Activated naive CD4-positive, alpha-beta T cell treated with anti-CD3 and anti-CD28 coated beads, Interleukin-2, amount 10 ng/mL, durations not matched to agents 7 days and 5 days (primary cell): ENCODE measurements around the gene RAB15.

Experiments used
- CTCF ChIA-PET: fragments of 350-600 bp; sonication (Branson Sonifier 250); formaldehyde crosslinking; loops from one replicate; lab custom pipeline; 2021; ENCODE audit warnings: antibody characterized with exemption; lab: Charles Lee
- DNase-seq: peaks from one replicate; pipeline ENCODE4 v3.0.0-alpha.2; 2020
- H3K27ac Mint-ChIP-seq: one replicate; pipeline ENCODE4 v1.8.0; 2021; ENCODE audit warnings: mild to moderate bottlenecking, moderate library complexity, mixed read lengths
- H3K27me3 Mint-ChIP-seq: one replicate; pipeline ENCODE4 v1.8.0; 2021; ENCODE audit warnings: mild to moderate bottlenecking, mixed read lengths
- H3K36me3 Mint-ChIP-seq: one replicate; pipeline ENCODE4 v1.8.0; 2021; ENCODE audit warnings: mixed read lengths
- H3K4me1 Mint-ChIP-seq: one replicate; pipeline ENCODE4 v1.8.0; 2021; ENCODE audit warnings: mixed read lengths
- H3K4me3 Mint-ChIP-seq: one replicate; pipeline ENCODE4 v1.8.0; 2021; ENCODE audit warnings: mild to moderate bottlenecking, moderate library complexity, mixed read lengths
- H3K9me3 Mint-ChIP-seq: one replicate; pipeline ENCODE4 v1.8.0; 2021; ENCODE audit warnings: mixed read lengths

Gene RAB15

DNA sequence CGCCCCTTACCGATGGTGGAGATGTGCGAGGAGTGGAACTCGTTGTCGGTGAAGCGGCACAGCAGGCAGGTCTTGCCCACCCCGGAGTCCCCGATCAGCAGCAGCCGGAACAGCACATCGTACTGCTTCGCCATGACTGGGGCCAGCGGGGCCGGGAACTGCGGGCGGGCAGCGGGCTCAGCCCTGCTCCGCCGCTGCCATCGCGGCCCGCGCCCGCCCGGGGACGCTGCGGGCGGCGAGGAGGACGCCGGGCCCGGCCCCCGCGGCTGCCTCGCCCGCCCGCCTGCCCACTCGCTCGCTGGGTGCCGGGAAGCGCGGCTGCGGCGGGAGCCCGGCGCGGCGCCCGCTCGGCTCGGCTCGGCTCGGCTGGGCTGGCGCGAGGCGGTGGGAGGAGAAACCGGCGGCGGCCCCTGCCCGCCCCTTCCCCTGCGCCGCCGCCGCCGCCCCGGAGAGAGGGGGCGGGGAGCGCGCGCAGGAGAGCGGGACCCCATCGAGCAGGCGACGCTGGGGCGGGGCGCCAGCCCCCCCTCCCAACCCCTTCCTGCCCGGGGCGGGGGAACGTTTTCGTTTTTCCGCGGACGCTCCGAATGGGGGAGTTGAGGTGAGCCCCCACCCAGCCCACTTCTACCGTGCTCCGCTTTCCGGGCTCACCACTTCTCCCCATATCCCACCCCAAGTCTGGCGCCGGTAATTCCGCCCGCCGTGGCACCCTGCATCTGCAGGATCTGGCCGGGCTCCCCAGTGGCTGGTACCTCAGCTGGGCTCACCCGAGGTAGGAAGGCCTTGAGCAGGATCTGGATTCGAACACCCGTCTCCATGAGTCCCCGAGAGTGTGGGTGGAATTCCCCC lies at the start of gene RAB15:
TSS of gene RAB15 (minus strand) at position 394 of the 849 bp plus-strand sequence. CDS start at position 134, 260 bp downstream.
- H3K27me3 Mint-ChIP-seq = peaks cover 46% of the 10 kb centered on the region
- no peak within 1 kb of the TSS for H3K27ac Mint-ChIP-seq
- CTCF ChIA-PET = no interaction called here
- peaks cover 18% of the 10 kb centered on the region for H3K4me1 Mint-ChIP-seq
- peak; percentile 66 for DNase-seq
- H3K4me3 Mint-ChIP-seq = peak within 1 kb of the TSS; percentile 80
- H3K9me3 Mint-ChIP-seq = no peaks in the 10 kb centered on the region
- H3K36me3 Mint-ChIP-seq = no peaks in the 10 kb centered on the region

DNA sequence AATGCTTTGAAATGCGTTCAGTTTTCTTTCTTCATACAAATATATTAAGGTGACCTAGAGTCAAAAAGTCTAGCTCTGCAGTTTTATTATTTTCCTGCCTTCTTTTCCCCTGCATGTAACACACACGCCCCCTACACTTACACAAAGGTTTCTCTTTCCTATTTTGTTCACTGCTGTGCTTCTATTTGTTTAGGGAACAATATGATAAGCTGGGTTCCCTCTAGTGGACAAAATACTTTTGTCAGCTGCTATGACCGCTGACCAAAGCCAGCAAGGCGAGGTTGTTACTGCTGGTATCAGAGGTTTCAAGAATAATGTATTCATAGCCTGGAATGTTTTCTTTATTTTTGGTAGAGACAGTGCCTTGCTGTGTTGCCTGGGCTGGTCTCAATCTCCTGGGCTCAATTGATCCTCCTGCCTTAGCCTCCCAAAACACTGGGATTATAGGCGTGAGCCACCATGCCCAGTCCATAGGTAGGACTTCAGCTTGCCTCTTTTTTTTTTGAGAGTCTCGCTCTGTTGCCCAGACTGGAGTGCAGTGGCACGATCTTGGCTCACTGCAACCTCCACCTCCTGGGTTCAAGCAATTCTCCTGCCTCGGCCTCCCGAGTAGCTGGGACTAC lies 47.9 kb upstream of the RAB15 start:
- CTCF ChIA-PET = interaction anchor here (0.8 to 3.6 kb wide), 10 partner anchors 9 to 941 kb away, joined by 3 to 29 read pairs (median 4); partner anchors contain the start of gene FNTB
- no peak for DNase-seq
- Mint-ChIP-seq H3K36me3 (peaks cover 16% of the 10 kb centered on the region), H3K27me3 (no peaks in the 10 kb centered on the region), H3K27ac (no peak overlapping the region), H3K9me3 (no peaks in the 10 kb centered on the region), H3K4me1 (no peaks in the 10 kb centered on the region), H3K4me3 (no peak overlapping the region)

DNA sequence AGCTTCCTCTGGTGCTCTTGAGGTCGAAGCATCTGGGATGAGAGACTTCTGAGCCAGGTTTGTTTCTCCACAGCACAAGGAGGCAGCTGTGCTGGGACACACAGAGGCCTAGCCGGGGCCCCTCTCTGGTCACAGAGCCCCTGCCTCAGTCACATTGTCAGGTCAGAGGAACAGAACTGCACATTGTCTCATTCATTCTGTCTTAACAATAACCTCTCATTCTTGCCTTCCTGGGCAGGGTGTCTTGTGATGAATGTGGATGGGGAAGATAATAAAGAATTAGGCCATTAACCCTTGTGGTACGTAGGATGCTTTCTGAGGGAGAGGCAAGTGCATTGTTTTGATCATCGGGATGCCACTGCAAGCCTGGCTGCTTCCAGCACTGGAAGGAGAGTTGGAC lies 44.3 kb upstream of the RAB15 start:
- no peaks in the 10 kb centered on the region for H3K4me1 Mint-ChIP-seq
- H3K9me3 Mint-ChIP-seq = no peaks in the 10 kb centered on the region
- H3K27me3 Mint-ChIP-seq = no peaks in the 10 kb centered on the region
- H3K4me3 Mint-ChIP-seq = no peak overlapping the region
- CTCF ChIA-PET = interaction anchor here (1.8 kb wide), 1 partner anchor 10 kb away, joined by 5 read pairs; no protein-coding TSS in a partner anchor
- no peak overlapping the region for H3K27ac Mint-ChIP-seq
- no peak for DNase-seq
- peaks cover 23% of the 10 kb centered on the region for H3K36me3 Mint-ChIP-seq

- H3K4me3 Mint-ChIP-seq = no peak overlapping the region
- CTCF ChIA-PET = interaction anchor here (1.8 kb wide), 1 partner anchor 9 kb away, joined by 5 read pairs; no protein-coding TSS in a partner anchor
- peaks cover 26% of the 10 kb centered on the region for H3K36me3 Mint-ChIP-seq
- H3K9me3 Mint-ChIP-seq = no peaks in the 10 kb centered on the region
- H3K27ac Mint-ChIP-seq = no peak overlapping the region
- H3K4me1 Mint-ChIP-seq = no peaks in the 10 kb centered on the region
- no peak for DNase-seq
- H3K27me3 Mint-ChIP-seq = no peaks in the 10 kb centered on the region
Observed at GRCh38 chr14:65015391-65015790, 43.3 kb upstream of the RAB15 start.

DNA sequence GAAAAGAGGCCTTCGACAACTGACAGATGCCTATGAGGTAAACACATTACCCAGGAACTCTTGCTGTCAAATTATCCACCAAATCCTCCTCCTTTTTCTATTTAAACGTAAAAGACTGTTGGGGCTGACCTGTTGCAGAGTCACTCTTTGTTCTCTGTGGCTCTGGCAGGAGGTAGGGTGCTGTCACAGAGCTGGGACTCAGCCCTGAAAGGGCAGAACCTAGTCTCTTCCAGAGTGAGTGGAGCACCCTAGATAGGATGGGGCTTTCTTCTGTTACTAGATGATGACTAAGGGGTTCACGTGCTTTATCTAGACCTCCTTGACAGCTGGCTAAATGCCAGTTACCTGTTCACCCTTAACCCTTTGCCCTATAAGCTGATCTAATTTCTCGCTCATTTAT lies 40.2 kb upstream of the RAB15 start:
- Mint-ChIP-seq H3K27ac (no peak overlapping the region), H3K27me3 (no peaks in the 10 kb centered on the region), H3K4me3 (no peak overlapping the region), H3K9me3 (no peaks in the 10 kb centered on the region), H3K4me1 (no peaks in the 10 kb centered on the region), H3K36me3 (peaks cover 30% of the 10 kb centered on the region)
- no peak for DNase-seq
- CTCF ChIA-PET = no interaction called here

DNA sequence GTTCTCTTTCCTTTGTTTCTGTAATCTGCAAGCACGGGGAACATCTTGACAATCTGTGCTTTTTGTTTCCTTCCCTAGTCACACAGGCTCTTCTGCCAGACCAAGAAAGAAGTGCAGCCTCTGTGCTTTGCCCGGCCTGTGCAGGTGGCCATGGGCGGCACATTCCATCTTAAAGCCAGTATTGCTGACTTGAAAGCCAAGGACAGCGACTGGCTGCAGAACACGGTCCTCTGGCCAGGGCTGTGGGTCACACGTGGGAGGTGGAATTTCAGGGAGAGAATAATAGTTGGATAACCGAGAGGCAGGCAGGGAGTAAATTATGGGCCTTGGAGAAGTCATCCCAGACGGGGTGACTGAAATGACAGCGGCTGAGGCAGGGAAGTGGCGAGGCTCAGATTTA lies 39.4 kb upstream of the RAB15 start:
- peaks cover 29% of the 10 kb centered on the region for H3K36me3 Mint-ChIP-seq
- H3K27ac Mint-ChIP-seq = no peak overlapping the region
- H3K4me3 Mint-ChIP-seq = no peak overlapping the region
- H3K4me1 Mint-ChIP-seq = no peaks in the 10 kb centered on the region
- DNase-seq = no peak
- no peaks in the 10 kb centered on the region for H3K27me3 Mint-ChIP-seq
- no peaks in the 10 kb centered on the region for H3K9me3 Mint-ChIP-seq
- CTCF ChIA-PET = interaction anchor here (0.6 kb wide), 1 partner anchor 151 kb away, joined by 3 read pairs; no protein-coding TSS in a partner anchor

DNA sequence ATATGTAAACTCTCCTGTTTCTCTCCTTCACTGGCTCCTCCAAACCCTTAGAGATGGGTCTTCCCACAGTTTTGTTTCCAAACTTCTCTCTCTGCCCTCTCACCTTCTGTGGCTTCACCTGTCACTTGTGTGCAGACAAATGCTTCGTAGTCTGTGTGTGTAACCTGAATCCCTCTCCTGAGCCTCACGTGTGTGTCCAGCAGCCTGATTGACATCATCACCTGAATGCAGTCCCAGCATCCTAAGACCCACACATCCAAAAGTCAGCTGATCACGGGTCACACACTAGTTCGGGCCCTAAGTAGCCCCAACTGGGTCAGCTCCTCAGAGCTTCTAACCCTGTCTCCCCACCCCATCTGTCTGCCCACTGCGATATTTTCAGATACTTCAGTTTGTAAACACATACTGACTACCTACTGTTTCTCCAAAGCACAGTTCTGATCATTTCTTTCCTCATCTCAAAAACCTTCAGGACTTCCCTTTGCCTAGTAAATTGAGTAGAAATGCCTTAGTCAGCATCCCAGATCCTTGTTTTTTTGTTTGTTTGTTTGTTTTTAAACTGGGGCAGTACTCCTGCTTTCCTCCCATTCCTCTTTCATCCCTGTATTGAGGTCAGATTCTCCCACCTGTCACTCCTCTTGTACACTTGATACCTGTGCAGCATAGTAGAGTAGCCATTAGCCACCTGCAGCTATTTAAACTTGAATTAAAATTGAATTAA lies 38.2 kb upstream of the RAB15 start:
- H3K9me3 Mint-ChIP-seq = no peaks in the 10 kb centered on the region
- H3K27ac Mint-ChIP-seq = no peak overlapping the region
- H3K4me1 Mint-ChIP-seq = no peaks in the 10 kb centered on the region
- H3K27me3 Mint-ChIP-seq = no peaks in the 10 kb centered on the region
- H3K4me3 Mint-ChIP-seq = no peak overlapping the region
- H3K36me3 Mint-ChIP-seq = peaks cover 25% of the 10 kb centered on the region
- DNase-seq = no peak
- CTCF ChIA-PET = interaction anchor here (0.6 to 1.4 kb wide), 2 partner anchors 10 to 152 kb away, joined by 3 read pairs; no protein-coding TSS in a partner anchor

DNA sequence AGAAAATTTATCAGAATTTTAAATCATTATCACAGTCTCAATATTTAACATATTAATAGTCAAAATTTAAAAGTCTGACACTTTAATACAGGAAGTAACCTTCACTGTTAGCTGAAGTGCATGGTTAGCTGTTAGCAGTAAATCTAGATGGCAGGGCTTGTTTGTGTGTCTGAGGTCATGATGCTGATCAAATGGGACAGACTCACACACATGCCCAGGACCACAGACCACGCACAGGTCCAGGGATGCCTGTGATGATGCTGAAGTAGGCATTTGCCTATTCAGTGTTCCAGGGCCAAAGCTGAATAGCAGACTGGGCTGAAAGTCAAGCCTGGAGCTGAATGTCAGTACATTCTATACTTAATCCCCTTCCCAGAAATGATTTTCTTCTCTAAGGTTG lies 35.1 kb upstream of the RAB15 start:
- no peak for DNase-seq
- Mint-ChIP-seq H3K36me3 (peaks cover 25% of the 10 kb centered on the region), H3K27me3 (no peaks in the 10 kb centered on the region), H3K9me3 (no peaks in the 10 kb centered on the region), H3K27ac (no peak overlapping the region), H3K4me1 (peaks cover 5% of the 10 kb centered on the region), H3K4me3 (no peak overlapping the region)
- CTCF ChIA-PET = interaction anchor here (0.6 to 1.2 kb wide), 4 partner anchors 9 to 548 kb away, joined by 3 read pairs; no protein-coding TSS in a partner anchor

DNA sequence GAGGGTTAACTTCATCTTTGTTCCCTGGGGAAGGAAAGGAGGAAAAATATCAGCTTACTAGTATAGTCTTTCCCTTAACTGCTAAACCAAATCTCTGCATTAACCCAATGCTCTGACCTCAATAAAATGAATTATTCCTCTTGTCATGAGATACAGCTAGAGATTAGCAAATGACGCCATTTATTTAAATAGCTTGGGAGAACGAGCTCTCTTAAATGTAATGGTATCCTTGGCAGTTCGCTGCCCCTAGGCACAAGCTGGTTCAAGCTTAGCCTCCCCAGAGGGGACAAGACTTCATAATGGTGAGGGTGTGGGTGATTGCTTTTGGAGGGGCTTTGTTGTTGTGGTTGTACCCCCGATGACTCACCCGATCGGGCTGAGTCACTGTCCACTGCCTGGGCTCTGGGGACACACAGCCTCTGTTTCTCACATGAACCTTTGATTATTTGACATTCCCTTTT lies 34.2 kb upstream of the RAB15 start:
- CTCF ChIA-PET = interaction anchor here (1.1 to 1.5 kb wide), 3 partner anchors 8 to 14 kb away, joined by 3 to 5 read pairs (median 3); no protein-coding TSS in a partner anchor
- H3K27ac Mint-ChIP-seq = no peak overlapping the region
- peaks cover 5% of the 10 kb centered on the region for H3K4me1 Mint-ChIP-seq
- H3K27me3 Mint-ChIP-seq = no peaks in the 10 kb centered on the region
- no peaks in the 10 kb centered on the region for H3K9me3 Mint-ChIP-seq
- no peak overlapping the region for H3K4me3 Mint-ChIP-seq
- H3K36me3 Mint-ChIP-seq = peaks cover 19% of the 10 kb centered on the region
- no peak for DNase-seq

DNA sequence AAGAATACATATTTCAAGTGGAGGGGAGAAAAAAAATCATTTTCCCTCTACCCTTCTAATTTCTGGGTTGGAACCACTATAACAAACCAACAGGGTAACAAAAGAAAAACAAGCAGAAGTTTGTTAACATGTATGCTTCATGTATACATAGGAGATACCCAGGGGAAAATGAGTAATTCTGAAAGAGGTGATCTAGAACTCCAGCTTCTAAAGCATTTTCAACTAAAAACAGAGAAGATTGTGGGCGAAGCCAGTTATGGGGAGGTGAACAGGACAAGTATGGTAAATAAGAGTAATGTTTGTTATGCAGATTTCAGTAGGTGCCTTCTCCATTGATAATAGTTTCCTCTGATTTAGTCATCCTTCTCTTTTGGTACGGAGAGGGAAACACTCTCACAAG lies 31.3 kb upstream of the RAB15 start:
- Mint-ChIP-seq H3K4me1 (peaks cover 5% of the 10 kb centered on the region), H3K27ac (no peak overlapping the region), H3K9me3 (no peaks in the 10 kb centered on the region), H3K27me3 (no peaks in the 10 kb centered on the region), H3K36me3 (peaks cover 12% of the 10 kb centered on the region), H3K4me3 (no peak overlapping the region)
- DNase-seq = no peak
- CTCF ChIA-PET = interaction anchor here (1.3 to 1.4 kb wide), 2 partner anchors 14 to 17 kb away, joined by 3 to 4 read pairs; partner anchors contain the start of gene FNTB

DNA sequence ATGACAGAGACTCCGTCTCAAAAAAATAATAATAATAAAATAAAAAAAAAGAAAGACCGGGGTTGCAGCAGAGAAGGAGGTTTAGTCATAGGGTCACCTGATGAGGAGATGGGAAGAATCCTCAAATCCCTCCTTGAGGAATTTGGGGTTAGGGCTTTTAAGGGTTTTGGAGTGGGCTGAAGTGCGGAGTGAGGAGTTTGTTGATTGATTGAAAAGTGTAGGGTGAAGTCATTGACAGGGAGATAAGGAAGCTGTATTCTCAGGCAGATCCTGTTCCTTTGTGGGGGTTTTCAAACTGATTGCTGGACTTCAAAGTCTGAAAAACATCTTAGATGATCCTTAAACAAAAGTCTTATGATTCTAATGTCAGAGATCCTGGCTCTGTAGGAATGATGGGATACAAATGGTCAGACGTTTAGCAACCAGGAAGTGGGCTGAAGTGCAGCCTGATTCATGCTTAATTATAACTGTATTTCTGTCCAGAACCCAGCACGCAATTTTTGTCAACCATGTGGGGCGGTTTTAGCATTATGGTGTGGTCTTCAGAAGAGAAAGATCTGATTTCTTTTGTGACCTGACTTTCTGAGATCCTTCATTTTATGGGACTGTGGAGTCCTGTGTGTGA lies 30.6 kb upstream of the RAB15 start:
- Mint-ChIP-seq H3K4me3 (no peak overlapping the region), H3K27ac (no peak overlapping the region)

DNA sequence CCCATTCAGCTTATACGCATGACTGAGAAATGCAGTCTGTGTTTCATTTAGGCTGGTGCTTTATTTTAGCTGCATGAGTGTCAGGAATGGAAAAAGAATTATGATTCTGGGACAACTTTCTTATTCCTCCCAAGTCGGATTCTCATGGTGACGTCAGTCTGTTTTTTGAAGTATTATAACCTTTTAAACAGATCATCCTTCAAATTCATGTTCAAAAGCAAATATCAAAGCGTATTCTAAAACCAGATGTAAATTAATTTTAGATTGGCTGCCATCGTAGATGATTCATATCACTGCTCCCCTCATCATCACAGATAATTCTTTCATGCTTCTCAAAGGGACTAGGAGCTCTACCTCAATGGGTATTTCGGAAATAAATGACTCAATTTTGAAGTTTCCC lies 29.6 kb upstream of the RAB15 start:
- Mint-ChIP-seq H3K36me3 (peaks cover 10% of the 10 kb centered on the region), H3K27ac (no peak overlapping the region), H3K4me1 (peaks cover 11% of the 10 kb centered on the region), H3K4me3 (no peak overlapping the region), H3K9me3 (no peaks in the 10 kb centered on the region), H3K27me3 (no peaks in the 10 kb centered on the region)
- DNase-seq = no peak
- CTCF ChIA-PET = interaction anchor here (1.4 to 1.6 kb wide), 3 partner anchors 9 to 18 kb away, joined by 3 to 4 read pairs (median 3); partner anchors contain the start of gene FNTB

More for the DNA sequence above, 30.6 kb upstream of the RAB15 start:
- Mint-ChIP-seq H3K36me3 (peaks cover 12% of the 10 kb centered on the region), H3K27me3 (no peaks in the 10 kb centered on the region), H3K9me3 (no peaks in the 10 kb centered on the region), H3K4me1 (peaks cover 8% of the 10 kb centered on the region)
- CTCF ChIA-PET = interaction anchor here (0.7 to 1.5 kb wide), 4 partner anchors 10 to 56 kb away, joined by 3 to 4 read pairs (median 4); partner anchors contain the start of gene FNTB
- DNase-seq = no peak

DNA sequence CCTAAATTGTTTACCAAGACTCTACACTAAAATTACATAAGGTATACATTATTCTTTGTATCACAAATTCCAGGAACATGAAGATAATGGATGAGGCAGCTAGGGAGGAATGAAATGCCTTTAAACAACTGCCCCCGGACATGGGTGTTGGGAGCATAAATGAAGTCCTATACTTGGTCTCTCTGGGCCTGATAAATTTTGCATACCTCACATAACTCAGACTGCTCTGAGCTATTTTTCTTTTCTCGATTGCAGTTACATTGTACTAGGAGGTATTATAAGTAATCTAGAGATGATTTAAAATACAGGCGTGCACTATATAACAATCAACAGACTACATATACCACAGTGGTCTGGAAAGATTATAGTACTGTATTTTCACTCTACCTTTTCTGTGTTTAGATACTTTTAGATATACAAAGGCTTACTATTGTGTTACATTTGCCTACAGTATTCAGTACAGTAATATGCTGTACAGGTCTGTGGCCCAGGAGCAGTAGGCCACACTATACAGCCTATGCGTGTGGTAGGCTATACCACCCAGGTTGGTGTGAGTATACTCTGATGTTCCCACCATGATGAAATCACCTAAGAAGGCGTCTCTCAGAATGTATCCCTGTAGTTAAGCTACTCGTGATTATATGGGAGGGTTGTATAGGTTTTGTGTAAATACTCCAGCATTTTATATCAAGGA lies 28.9 kb upstream of the RAB15 start:
- no peak for DNase-seq
- Mint-ChIP-seq H3K9me3 (no peaks in the 10 kb centered on the region), H3K4me1 (peaks cover 11% of the 10 kb centered on the region), H3K27ac (no peak overlapping the region), H3K4me3 (no peak overlapping the region), H3K36me3 (peaks cover 8% of the 10 kb centered on the region), H3K27me3 (no peaks in the 10 kb centered on the region)
- CTCF ChIA-PET = interaction anchor here (1.0 to 1.6 kb wide), 4 partner anchors 8 to 178 kb away, joined by 3 to 4 read pairs (median 4); partner anchors contain the start of gene FNTB
